Kidney (tissue), 14 donors: ENCODE measurements around the gene ZNF460. TPM values are rescaled to one million over a fixed set of nuclear protein-coding genes. Genes with fewer than 3 reads are reported as not detected.
"Not testable (repeated sequence)": the region's sequence is repeated elsewhere in the genome, so short reads cannot be mapped to it uniquely, and the experiment has no call there.

Source experiments
- DNase-seq, 5 donors: peaks; one replicate each; pipeline ENCODE4 v3.0.0-alpha.2; 2013 to 2020
- FAIRE-seq: peaks from 2 replicates; lab custom pipeline; 2012; peaks lifted over from hg19 to GRCh38; lab: Jason Lieb, UNC
- H3K27ac ChIP-seq, 2 donors: one replicate each; pipeline ENCODE4 v1.7.0; 2013; ENCODE audit warnings: low read depth in 2 of 2, low read length in 2 of 2, inconsistent platforms in 1 of 2
- H3K27me3 ChIP-seq: one replicate; pipeline ENCODE4 v1.7.1; 2013; ENCODE audit warnings: low read length, inconsistent platforms; ENCODE audit not compliant: control insufficient read depth, insufficient read depth
- H3K36me3 ChIP-seq, 3 donors: one replicate each; pipeline versions ENCODE4 v1.7.0 to v1.7.1; 2013; ENCODE audit warnings: low read length in 3 of 3, control low read depth in 1 of 3, inconsistent platforms in 1 of 3; ENCODE audit not compliant: insufficient read depth in 3 of 3, control insufficient read depth in 2 of 3
- H3K4me1 ChIP-seq, 3 donors: one replicate each; pipeline versions ENCODE4 v1.7.0 to v1.7.1; 2013; ENCODE audit warnings: low read length in 3 of 3, inconsistent platforms in 1 of 3, low read depth in 1 of 3; ENCODE audit not compliant: control insufficient read depth in 2 of 3, insufficient read depth in 2 of 3
- H3K4me3 ChIP-seq, 3 donors: one replicate each; pipeline versions ENCODE4 v1.7.0 to v1.8.1; 2013; ENCODE audit warnings: low read length in 3 of 3, control low read depth in 1 of 3, inconsistent platforms in 1 of 3
- H3K9ac ChIP-seq, 3 donors: one replicate each; pipeline versions ENCODE4 v1.7.0 to v1.7.1; 2013; ENCODE audit warnings: low read length in 3 of 3, control low read depth in 1 of 3, inconsistent platforms in 1 of 3
- H3K9me3 ChIP-seq, 3 donors: one replicate each; pipeline versions ENCODE4 v1.7.0 to v1.7.1; 2013; ENCODE audit warnings: low read length in 3 of 3, control low read depth in 1 of 3, inconsistent platforms in 1 of 3; ENCODE audit not compliant: control insufficient read depth in 2 of 3, insufficient read depth in 1 of 3
- CTCF ChIP-seq: IDR thresholded peaks from 3 replicates; pipeline ENCODE4 v1.5.1; 2012; ENCODE audit warnings: mild to moderate bottlenecking, moderate library complexity, borderline replicate concordance; ENCODE audit not compliant: insufficient read depth; ENCODE audit errors: extremely low read depth
- intact Hi-C: fragments of 100-400 bp; cut with DNase I; formaldehyde crosslinking; loops from one replicate; pipeline ENCODE4 v1.11.1; 2022
- polyA plus RNA-seq: library from polyadenylated mRNA; stranded (reverse); fragments of 350-450 nt; fragmentation: Illumina TruSeq; extraction: RNeasy Lipid Tissue Mini Kit (QIAGEN cat#74804); gene quantifications from one replicate; pipeline ENCODE4 v1.2.3, GENCODE V29; 2014; ENCODE audit warnings: low read depth, low replicate concordance; ENCODE audit not compliant: insufficient read depth
- total RNA-seq: library from RNA; stranded (reverse); fragmentation: NEBNext Ultra II Directional; extraction: Animal tissue kit (Norgen Biotek cat#: 25700); gene quantifications from one replicate; pipeline ENCODE4 v1.2.1, GENCODE V29; 2021
- donor health status: control.
- donor health status: control.
- donor health status: control.
- donor health status: control.
- donor health status: control.
- donor health status: DM: yes; HTN: yes; CAD: no.
- donor health status: Normal renal cell carcinoma (clear cell type).

ZNF460 gene
- total and polyA plus RNA-seq, 2 donors from 2014 or later, result 0.62 to 81.3 TPM

- Histone ChIP-seq H3K4me1 (no peaks in the 10 kb centered on the region), H3K9me3 (no peaks in the 10 kb centered on the region), H3K4me3 (no peak overlapping the region), H3K27ac (no peak overlapping the region), H3K9ac (no peak overlapping the region), H3K27me3 (no peaks in the 10 kb centered on the region), H3K36me3 (peaks cover 0 to 2% (median 0%) of the 10 kb centered on the region in 3 donors)
- TF ChIP-seq CTCF, result no peak
- intact Hi-C loops, result no loop called here
- no peak for DNase-seq
- no peak for FAIRE-seq
Measured at GRCh38 chr19:57271280-57271679, 9.0 kb upstream of the ZNF460 start.

GRCh38 chr19:57273014-57273413 is 7.3 kb upstream of the ZNF460 start:
- TF ChIP-seq CTCF, result no peak
- H3K9ac ChIP-seq, result no peak overlapping the region
- H3K27me3 ChIP-seq, result no peaks in the 10 kb centered on the region
- peaks cover 0 to 2% (median 0%) of the 10 kb centered on the region in 3 donors for H3K36me3 ChIP-seq
- no peak overlapping the region for H3K4me3 ChIP-seq
- no peaks in the 10 kb centered on the region for H3K9me3 ChIP-seq
- intact Hi-C loops, result no loop called here
- FAIRE-seq, result no peak
- no peaks in the 10 kb centered on the region for H3K4me1 ChIP-seq
- no peak for DNase-seq
- H3K27ac ChIP-seq, result no peak overlapping the region

- no peak for TF ChIP-seq CTCF
- H3K27ac ChIP-seq, result no peak overlapping the region
- no peaks in the 10 kb centered on the region for H3K9me3 ChIP-seq
- DNase-seq, result no peak
- H3K4me3 ChIP-seq, result no peak overlapping the region
- no peaks in the 10 kb centered on the region for H3K27me3 ChIP-seq
- intact Hi-C loops, result no loop called here
- H3K9ac ChIP-seq, result no peak overlapping the region
- no peak for FAIRE-seq
- H3K36me3 ChIP-seq, result no peaks in the 10 kb centered on the region
- peaks cover 0 to 3% (median 0%) of the 10 kb centered on the region in 3 donors for H3K4me1 ChIP-seq
Measured at GRCh38 chr19:57276430-57276829, 3.9 kb upstream of the ZNF460 start.

- DNase-seq, H3K27me3 ChIP-seq, FAIRE-seq, H3K27ac ChIP-seq, H3K9me3 ChIP-seq, H3K9ac ChIP-seq, H3K36me3 ChIP-seq, intact Hi-C loops, H3K4me3 ChIP-seq: not testable (repeated sequence)
- peaks cover 0 to 15% (median 14%) of the 10 kb centered on the region in 3 donors for H3K4me1 ChIP-seq
Measured at GRCh38 chr19:57278481-57278880, 1.8 kb upstream of the ZNF460 start.
